ENCODE measurements around the gene ENTPD5.

GRCh38 chr14:74018586-74019407 is at the start of gene ENTPD5, which contains the start of gene BBOF1:
- no peak for TF ChIP-seq CTCF (IDR thresholded peaks at IDR 0.05)
- TF ChIP-seq POLR2A (IDR thresholded peaks at IDR 0.05): peak; percentile 95

Measured in right lobe of liver (tissue), 4 donors.